Measurements from ENCODE around the gene DUSP7.

- TF ChIP-seq GATA2 (CRISPR knock-in tag; IDR thresholded peaks at IDR 0.05), result no peak
- no peak for TF ChIP-seq EZH2phosphoT487 (IDR thresholded peaks at IDR 0.05; ENCODE audit: borderline replicate concordance, low read depth)
- peak; percentile 27; the same call in 1 of the 2 replicates for TF ChIP-seq RAD21 (IDR thresholded peaks at IDR 0.05; ENCODE audit: low read length)
- TF ChIP-seq CTCF (IDR thresholded peaks at IDR 0.05), result no peak
- no peak for TF ChIP-seq POLR2AphosphoS5 (IDR thresholded peaks at IDR 0.05; ENCODE audit: low read depth, low read length)
- TF ChIP-seq CHD2 (IDR thresholded peaks at IDR 0.05; ENCODE audit: low read length, partially characterized antibody), result no peak
- TF ChIP-seq MAX (IDR thresholded peaks at IDR 0.05; ENCODE audit: low read depth), result no peak
These were observed 20.1 kb downstream of the DUSP7 start for GRCh38 chr3:52036222-52036694.
